ENCODE measurements around the gene BAIAP2.

The BAIAP2 gene

GRCh38 chr17:81020443-81020766, 14.5 kb upstream of the BAIAP2 start:
- Histone ChIP-seq H3K79me2 (ENCODE audit: insufficient read depth, low read length) (no peaks in the 10 kb centered on the region), H3K9ac (ENCODE audit: low read length) (no peak overlapping the region), H3K9me2 (replicated peaks; ENCODE audit: insufficient read depth, low read length) (no peaks in the 10 kb centered on the region), H3F3A (ENCODE audit: insufficient read depth) (no peaks in the 10 kb centered on the region), H4K20me1 (ENCODE audit: low read depth, low read length) (no peaks in the 10 kb centered on the region), H2AFZ (ENCODE audit: low read depth, low read length, severe bottlenecking) (no peak overlapping the region), H3K36me3 (ENCODE audit: low read length) (no peaks in the 10 kb centered on the region), H3K27ac (ENCODE audit: low read depth, low read length) (no peak overlapping the region), H3K4me3 (ENCODE audit: insufficient read depth, low read length, poor library complexity, severe bottlenecking) (no peak overlapping the region), H3K9me3 (ENCODE audit: insufficient read depth, low read length) (no peaks in the 10 kb centered on the region), H3K27me3 (ENCODE audit: low read length) (no peaks in the 10 kb centered on the region), H3K4me2 (ENCODE audit: low read depth, low read length, poor library complexity, severe bottlenecking) (no peak overlapping the region)
- no peak for TF ChIP-seq EZH2phosphoT487 (conservative IDR thresholded peaks at IDR 0.05; ENCODE audit: low read length)
- no peak for TF ChIP-seq CTCF (IDR thresholded peaks at IDR 0.05; ENCODE audit: insufficient read depth, low read length, poor library complexity, severe bottlenecking)

GRCh38 chr17:81020767-81021497, 14.0 kb upstream of the BAIAP2 start:
- Histone ChIP-seq H3K9ac (ENCODE audit: low read length) (no peak overlapping the region), H4K20me1 (ENCODE audit: low read depth, low read length) (no peaks in the 10 kb centered on the region), H3F3A (ENCODE audit: insufficient read depth) (no peaks in the 10 kb centered on the region), H3K27ac (ENCODE audit: low read depth, low read length) (no peak overlapping the region), H2AFZ (ENCODE audit: low read depth, low read length, severe bottlenecking) (no peak overlapping the region), H3K4me3 (ENCODE audit: insufficient read depth, low read length, poor library complexity, severe bottlenecking) (no peak overlapping the region), H3K27me3 (ENCODE audit: low read length) (no peaks in the 10 kb centered on the region), H3K4me2 (ENCODE audit: low read depth, low read length, poor library complexity, severe bottlenecking) (no peak overlapping the region), H3K36me3 (ENCODE audit: low read length) (no peaks in the 10 kb centered on the region), H3K9me3 (ENCODE audit: insufficient read depth, low read length) (no peaks in the 10 kb centered on the region), H3K9me2 (replicated peaks; ENCODE audit: insufficient read depth, low read length) (no peaks in the 10 kb centered on the region), H3K79me2 (ENCODE audit: insufficient read depth, low read length) (no peaks in the 10 kb centered on the region)
- no peak for TF ChIP-seq EZH2phosphoT487 (conservative IDR thresholded peaks at IDR 0.05; ENCODE audit: low read length)
- no peak for TF ChIP-seq CTCF (IDR thresholded peaks at IDR 0.05; ENCODE audit: insufficient read depth, low read length, poor library complexity, severe bottlenecking)

GRCh38 chr17:81021531-81022343, 13.2 kb upstream of the BAIAP2 start:
- Histone ChIP-seq H3K4me2 (ENCODE audit: low read depth, low read length, poor library complexity, severe bottlenecking) (no peak overlapping the region), H3K27me3 (ENCODE audit: low read length) (no peaks in the 10 kb centered on the region), H4K20me1 (ENCODE audit: low read depth, low read length) (no peaks in the 10 kb centered on the region), H3K9me2 (replicated peaks; ENCODE audit: insufficient read depth, low read length) (no peaks in the 10 kb centered on the region), H2AFZ (ENCODE audit: low read depth, low read length, severe bottlenecking) (no peak overlapping the region), H3K27ac (ENCODE audit: low read depth, low read length) (no peak overlapping the region), H3K9ac (ENCODE audit: low read length) (no peak overlapping the region), H3K9me3 (ENCODE audit: insufficient read depth, low read length) (no peaks in the 10 kb centered on the region), H3K79me2 (ENCODE audit: insufficient read depth, low read length) (no peaks in the 10 kb centered on the region), H3F3A (ENCODE audit: insufficient read depth) (no peaks in the 10 kb centered on the region), H3K36me3 (ENCODE audit: low read length) (no peaks in the 10 kb centered on the region), H3K4me3 (ENCODE audit: insufficient read depth, low read length, poor library complexity, severe bottlenecking) (no peak overlapping the region)
- no peak for TF ChIP-seq EZH2phosphoT487 (conservative IDR thresholded peaks at IDR 0.05; ENCODE audit: low read length)
- TF ChIP-seq CTCF (IDR thresholded peaks at IDR 0.05; ENCODE audit: insufficient read depth, low read length, poor library complexity, severe bottlenecking), result no peak

Data from SU-DHL-6 (cell line).